Measurements from ENCODE around the gene TYROBP. TPM values are rescaled to one million over a fixed set of nuclear protein-coding genes. Genes with fewer than 3 reads are reported as not detected.
A peak's percentile ranks its signal among the peaks of the same experiment; 100 is the strongest.

Gene TYROBP
- total and polyA plus RNA-seq, 2 donors = 52.6 to 162 TPM

DNA sequence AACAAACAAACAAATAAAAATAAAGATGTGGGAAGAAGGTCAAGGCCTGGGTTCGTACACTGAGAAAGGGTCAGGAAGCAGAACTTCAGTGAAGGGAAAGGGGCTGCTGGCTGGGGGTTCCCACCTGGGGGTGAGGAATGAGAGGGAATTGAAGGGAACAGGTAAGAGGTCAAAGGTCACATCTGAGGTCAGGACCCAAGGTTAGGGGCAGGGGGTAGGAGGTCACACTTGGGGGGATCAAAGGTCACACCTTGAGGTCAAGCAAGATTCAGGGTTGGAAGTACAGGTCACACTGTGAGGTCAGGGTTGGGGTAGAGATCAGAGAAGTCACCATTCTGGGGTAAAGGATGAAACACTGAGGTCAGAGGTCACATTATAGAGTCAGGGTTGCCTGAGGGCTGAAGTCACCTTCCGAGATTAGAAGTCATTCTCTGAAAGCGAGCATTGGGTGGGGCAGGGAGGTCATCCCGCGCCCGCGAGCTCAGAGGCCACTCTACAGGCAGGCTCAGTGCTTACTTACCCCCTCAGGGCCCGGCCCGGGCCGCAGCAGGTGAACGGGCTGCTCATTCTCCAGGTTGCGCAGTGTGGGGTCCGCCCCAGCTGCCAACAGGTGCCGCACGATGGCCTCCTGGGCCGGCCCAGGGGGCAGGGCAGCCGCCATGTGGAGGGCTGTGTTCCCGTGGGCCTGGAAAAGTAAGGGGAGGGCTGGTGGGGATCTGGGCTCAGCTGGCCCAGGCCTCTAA lies 18.6 kb downstream of the TYROBP start:
- no peak overlapping the region for H3K4me3 ChIP-seq (ENCODE audit: low read length in 2 of 2)
- H3K9me3 ChIP-seq (ENCODE audit: control insufficient read depth in 2 of 2, insufficient read depth in 1 of 2, low read length in 1 of 2) = no peaks in the 10 kb centered on the region
- no peaks in the 10 kb centered on the region for H3K27me3 ChIP-seq (ENCODE audit: control insufficient read depth in 2 of 2, insufficient read depth in 1 of 2, low read length in 1 of 2)
- WGBS = 99% methylated on average over 18 of the region's 18 CpGs
- H3K27ac ChIP-seq (ENCODE audit: low read depth in 1 of 2, low read length in 1 of 2) = no peak overlapping the region
- H3K36me3 ChIP-seq (ENCODE audit: control insufficient read depth in 2 of 2, insufficient read depth in 2 of 2, low read length in 1 of 2) = peaks cover 52 to 57% of the 10 kb centered on the region in 2 donors
- H3K4me1 ChIP-seq (ENCODE audit: control insufficient read depth in 2 of 2, insufficient read depth in 2 of 2, low read length in 2 of 2) = no peaks in the 10 kb centered on the region
- no peak for DNase-seq (ENCODE audit: low read depth in 6 of 9, low spot score in 9 of 9)

DNA sequence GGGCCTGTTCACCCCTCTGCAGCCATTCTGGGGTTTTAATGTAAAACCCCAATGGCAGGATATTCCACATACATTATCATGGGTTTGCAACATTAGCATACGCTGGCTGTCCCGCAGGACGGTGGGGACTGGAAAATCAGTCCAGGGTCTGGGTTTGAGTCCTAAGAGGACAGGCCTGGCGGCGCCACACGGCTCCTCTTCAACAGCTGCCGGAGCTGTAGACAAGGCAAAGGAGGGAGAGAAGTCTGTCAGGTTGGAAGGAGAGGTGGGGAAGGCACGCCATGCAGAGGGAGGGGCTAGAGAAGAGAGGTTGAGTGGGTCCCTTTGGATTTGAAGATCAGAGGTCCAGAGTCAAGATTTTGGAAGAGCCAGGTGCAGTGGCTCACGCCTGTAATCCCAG lies 19.7 kb downstream of the TYROBP start:
- Histone ChIP-seq H3K36me3 (ENCODE audit: control insufficient read depth in 2 of 2, insufficient read depth in 2 of 2, low read length in 1 of 2) (peaks cover 43 to 49% of the 10 kb centered on the region in 2 donors), H3K27ac (ENCODE audit: low read depth in 1 of 2, low read length in 1 of 2) (no peak overlapping the region)
- no peak for DNase-seq (ENCODE audit: low read depth in 6 of 9, low spot score in 9 of 9)

DNA sequence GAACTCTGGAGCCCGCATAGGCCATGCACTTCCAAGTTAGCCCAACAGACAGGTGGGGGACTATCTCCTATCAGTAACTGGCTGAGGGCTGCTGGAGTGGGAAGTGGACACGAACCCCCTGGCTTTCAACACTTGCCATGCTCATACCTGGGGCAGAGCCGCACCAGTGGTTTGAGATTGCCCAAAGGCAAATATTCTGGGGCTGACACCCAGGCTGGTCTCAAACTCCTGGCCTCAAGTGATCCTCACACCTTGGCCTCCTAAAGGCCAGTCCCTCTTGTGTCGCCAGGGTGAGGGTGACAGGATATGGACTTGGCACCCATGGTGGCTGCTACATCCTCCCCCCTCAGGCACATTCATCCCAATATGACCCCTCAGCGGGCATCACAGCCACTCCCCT lies 20.9 kb downstream of the TYROBP start:
- 98% methylated on average over 5 of the region's 5 CpGs for WGBS
- DNase-seq (ENCODE audit: low read depth in 6 of 9, low spot score in 9 of 9) = no peak
- Histone ChIP-seq H3K4me3 (ENCODE audit: low read length in 2 of 2) (no peak overlapping the region), H3K9me3 (ENCODE audit: control insufficient read depth in 2 of 2, insufficient read depth in 1 of 2, low read length in 1 of 2) (no peaks in the 10 kb centered on the region), H3K36me3 (ENCODE audit: control insufficient read depth in 2 of 2, insufficient read depth in 2 of 2, low read length in 1 of 2) (peaks cover 34 to 41% of the 10 kb centered on the region in 2 donors), H3K27ac (ENCODE audit: low read depth in 1 of 2, low read length in 1 of 2) (no peak overlapping the region), H3K27me3 (ENCODE audit: control insufficient read depth in 2 of 2, insufficient read depth in 1 of 2, low read length in 1 of 2) (no peaks in the 10 kb centered on the region), H3K4me1 (ENCODE audit: control insufficient read depth in 2 of 2, insufficient read depth in 2 of 2, low read length in 2 of 2) (no peaks in the 10 kb centered on the region)

More for the DNA sequence above, 19.7 kb downstream of the TYROBP start:
- Histone ChIP-seq H3K27me3 (ENCODE audit: control insufficient read depth in 2 of 2, insufficient read depth in 1 of 2, low read length in 1 of 2) (no peaks in the 10 kb centered on the region), H3K4me3 (ENCODE audit: low read length in 2 of 2) (no peak overlapping the region), H3K4me1 (ENCODE audit: control insufficient read depth in 2 of 2, insufficient read depth in 2 of 2, low read length in 2 of 2) (no peaks in the 10 kb centered on the region), H3K9me3 (ENCODE audit: control insufficient read depth in 2 of 2, insufficient read depth in 1 of 2, low read length in 1 of 2) (no peaks in the 10 kb centered on the region)
- WGBS = 98% methylated on average over 9 of the region's 9 CpGs

DNA sequence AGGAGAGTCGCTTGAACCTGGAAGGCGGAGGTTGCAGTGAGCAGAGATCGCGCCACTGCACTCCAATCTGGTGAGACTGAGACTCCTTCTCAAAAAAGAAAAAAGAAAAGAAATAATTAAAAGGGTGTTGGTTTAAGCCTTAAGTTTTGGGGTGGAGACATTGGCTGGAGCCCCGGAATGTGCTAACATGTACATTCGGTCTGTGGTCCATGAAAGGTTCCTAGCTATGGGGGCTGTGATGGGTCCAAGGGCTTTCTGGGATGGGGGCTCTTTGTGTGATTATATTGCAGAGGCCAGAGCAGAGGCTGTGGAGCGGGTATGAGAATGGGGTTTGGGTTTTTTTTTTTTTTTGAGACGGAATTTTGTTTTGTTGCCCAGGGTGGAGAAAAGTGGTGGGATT lies 22.2 kb downstream of the TYROBP start:
- H3K4me3 ChIP-seq (ENCODE audit: low read length in 2 of 2) = no peak overlapping the region
- 96% methylated on average over 7 of the region's 8 CpGs for WGBS
- no peaks in the 10 kb centered on the region for H3K27me3 ChIP-seq (ENCODE audit: control insufficient read depth in 2 of 2, insufficient read depth in 1 of 2, low read length in 1 of 2)
- H3K9me3 ChIP-seq (ENCODE audit: control insufficient read depth in 2 of 2, insufficient read depth in 1 of 2, low read length in 1 of 2) = no peaks in the 10 kb centered on the region
- H3K36me3 ChIP-seq (ENCODE audit: control insufficient read depth in 2 of 2, insufficient read depth in 2 of 2, low read length in 1 of 2) = peaks cover 32 to 37% of the 10 kb centered on the region in 2 donors
- H3K27ac ChIP-seq (ENCODE audit: low read depth in 1 of 2, low read length in 1 of 2) = no peak overlapping the region
- no peaks in the 10 kb centered on the region for H3K4me1 ChIP-seq (ENCODE audit: control insufficient read depth in 2 of 2, insufficient read depth in 2 of 2, low read length in 2 of 2)
- no peak for DNase-seq (ENCODE audit: low read depth in 6 of 9, low spot score in 9 of 9)

DNA sequence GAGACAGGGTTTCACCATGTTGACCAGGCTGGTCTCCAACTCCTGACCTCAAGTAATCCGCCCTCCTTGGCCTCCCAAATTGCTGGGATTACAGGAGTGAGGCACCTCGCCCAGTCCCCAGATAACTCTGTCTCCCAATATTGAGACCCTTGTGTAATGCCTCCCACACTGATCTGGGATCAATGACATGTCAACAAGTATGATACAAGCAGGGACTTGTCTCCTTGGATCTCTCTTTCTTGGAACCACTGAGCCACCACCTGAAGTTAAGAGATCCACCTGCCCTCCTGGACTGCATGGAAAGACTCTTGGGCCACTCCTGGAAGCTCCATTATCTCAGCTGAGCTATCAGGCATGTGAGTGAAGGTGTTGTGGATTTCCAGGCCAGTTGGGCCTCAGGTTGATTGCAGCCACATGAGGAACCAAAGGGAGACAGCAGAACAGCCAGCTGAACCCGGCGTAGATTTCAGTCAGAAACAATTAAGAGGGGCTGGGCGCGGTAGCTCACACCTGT lies 22.8 kb downstream of the TYROBP start:
- Histone ChIP-seq H3K27me3 (ENCODE audit: control insufficient read depth in 2 of 2, insufficient read depth in 1 of 2, low read length in 1 of 2) (no peaks in the 10 kb centered on the region), H3K4me3 (ENCODE audit: low read length in 2 of 2) (no peak overlapping the region), H3K27ac (ENCODE audit: low read depth in 1 of 2, low read length in 1 of 2) (no peak overlapping the region), H3K4me1 (ENCODE audit: control insufficient read depth in 2 of 2, insufficient read depth in 2 of 2, low read length in 2 of 2) (no peaks in the 10 kb centered on the region), H3K9me3 (ENCODE audit: control insufficient read depth in 2 of 2, insufficient read depth in 1 of 2, low read length in 1 of 2) (no peaks in the 10 kb centered on the region), H3K36me3 (ENCODE audit: control insufficient read depth in 2 of 2, insufficient read depth in 2 of 2, low read length in 1 of 2) (peaks cover 26 to 33% of the 10 kb centered on the region in 2 donors)
- WGBS = 96% methylated on average over 6 of the region's 6 CpGs
- no peak for DNase-seq (ENCODE audit: low read depth in 6 of 9, low spot score in 9 of 9)

DNA sequence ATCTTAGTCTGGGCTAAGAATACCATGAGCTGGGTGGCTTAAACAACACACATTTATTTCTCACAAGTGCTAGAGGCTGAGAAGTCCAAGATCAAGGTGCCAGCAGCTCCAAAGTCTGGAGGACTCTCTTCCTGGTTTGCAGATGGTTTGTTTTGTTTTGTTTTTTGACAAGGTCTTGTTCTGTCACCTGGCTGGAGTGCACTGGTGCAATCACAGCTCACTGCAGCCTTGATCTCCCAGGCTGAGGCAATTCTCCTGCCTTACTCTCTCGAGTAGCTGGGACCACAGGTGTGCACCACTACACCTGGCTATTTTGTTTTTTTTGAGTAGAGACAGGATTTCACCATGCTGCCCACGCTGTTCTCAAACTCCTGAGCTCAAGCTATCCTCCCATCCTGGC lies 24.2 kb downstream of the TYROBP start:
- Histone ChIP-seq H3K9me3 (ENCODE audit: control insufficient read depth in 2 of 2, insufficient read depth in 1 of 2, low read length in 1 of 2) (no peaks in the 10 kb centered on the region), H3K4me3 (ENCODE audit: low read length in 2 of 2) (no peak overlapping the region), H3K36me3 (ENCODE audit: control insufficient read depth in 2 of 2, insufficient read depth in 2 of 2, low read length in 1 of 2) (peaks cover 12 to 19% of the 10 kb centered on the region in 2 donors), H3K27me3 (ENCODE audit: control insufficient read depth in 2 of 2, insufficient read depth in 1 of 2, low read length in 1 of 2) (peaks cover 0 to 12% of the 10 kb centered on the region in 2 donors), H3K4me1 (ENCODE audit: control insufficient read depth in 2 of 2, insufficient read depth in 2 of 2, low read length in 2 of 2) (peaks cover 0 to 2% of the 10 kb centered on the region in 2 donors), H3K27ac (ENCODE audit: low read depth in 1 of 2, low read length in 1 of 2) (no peak overlapping the region)
- WGBS = 80% methylated on average over 2 of the region's 2 CpGs
- DNase-seq (ENCODE audit: low read depth in 6 of 9, low spot score in 9 of 9) = no peak

DNA sequence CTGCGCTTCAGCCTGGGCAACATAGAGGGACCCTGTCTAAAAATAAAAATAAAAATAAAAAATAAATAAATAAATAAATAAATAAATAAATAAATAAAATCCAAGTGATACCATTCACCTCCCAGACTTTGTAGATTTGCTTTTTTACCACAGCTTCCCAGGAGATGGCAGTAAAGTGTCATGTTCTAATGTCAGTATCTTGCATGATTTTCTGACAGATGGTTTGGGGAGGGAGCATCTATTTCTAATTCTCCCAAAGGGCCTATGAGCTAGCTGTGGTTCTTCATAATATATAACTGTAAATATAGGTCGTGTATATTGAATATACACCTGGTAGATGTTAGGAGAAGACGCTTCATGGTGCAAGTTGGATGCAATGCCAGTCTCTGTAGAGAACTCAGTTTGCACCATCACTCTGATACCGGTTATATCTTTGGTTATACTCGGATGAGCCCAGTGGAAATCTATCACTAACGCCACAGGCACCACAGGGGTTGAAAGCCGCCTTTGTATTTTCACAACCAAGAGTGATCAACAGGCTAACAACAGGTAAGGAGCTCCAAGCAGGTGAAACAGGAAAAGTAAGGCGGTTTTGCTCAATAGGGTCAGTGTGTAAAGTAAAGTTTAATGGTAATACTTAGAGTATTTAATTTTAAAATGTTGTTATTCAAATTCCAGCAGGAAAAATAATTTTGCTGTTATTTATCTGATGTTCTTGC lies 25.8 kb downstream of the TYROBP start:
- Histone ChIP-seq H3K4me1 (ENCODE audit: control insufficient read depth in 2 of 2, insufficient read depth in 2 of 2, low read length in 2 of 2) (peaks cover 0 to 2% of the 10 kb centered on the region in 2 donors), H3K36me3 (ENCODE audit: control insufficient read depth in 2 of 2, insufficient read depth in 2 of 2, low read length in 1 of 2) (peaks cover 0 to 5% of the 10 kb centered on the region in 2 donors), H3K27me3 (ENCODE audit: control insufficient read depth in 2 of 2, insufficient read depth in 1 of 2, low read length in 1 of 2) (peaks cover 0 to 20% of the 10 kb centered on the region in 2 donors), H3K27ac (ENCODE audit: low read depth in 1 of 2, low read length in 1 of 2) (no peak overlapping the region), H3K4me3 (ENCODE audit: low read length in 2 of 2) (no peak overlapping the region), H3K9me3 (ENCODE audit: control insufficient read depth in 2 of 2, insufficient read depth in 1 of 2, low read length in 1 of 2) (no peaks in the 10 kb centered on the region)
- DNase-seq (ENCODE audit: low read depth in 6 of 9, low spot score in 9 of 9) = peak in 5 of 9 donors; percentile 60 to 89 (median 78)
- WGBS = 46% methylated on average over 8 of the region's 8 CpGs

DNA sequence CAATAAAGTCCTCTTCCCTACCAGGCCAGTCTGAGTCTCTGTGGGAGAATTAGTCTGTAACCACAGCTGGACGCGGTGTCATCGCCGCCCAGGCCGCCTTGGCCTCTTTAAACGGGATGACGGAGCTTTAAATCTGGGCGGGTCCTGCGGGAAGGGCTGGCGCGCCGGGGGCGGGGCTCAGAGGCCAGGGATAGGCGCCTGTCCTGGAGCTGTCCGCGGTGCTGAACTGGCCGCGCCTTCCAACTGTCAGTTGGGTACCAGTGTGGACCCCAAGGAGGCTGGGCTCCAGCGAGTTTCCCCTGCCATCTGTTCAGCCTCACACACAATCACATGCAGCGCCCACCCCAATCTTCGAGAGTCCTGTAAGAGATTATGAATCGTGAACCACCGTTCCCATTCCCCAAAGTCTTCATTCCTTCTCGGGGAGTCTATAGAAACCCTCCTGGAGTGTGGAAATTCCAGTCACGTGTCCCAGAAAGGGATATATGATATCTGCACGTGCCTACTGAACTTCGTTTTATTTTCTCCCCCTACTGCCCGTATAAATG lies 28.3 kb downstream of the TYROBP start:
- no peak overlapping the region for H3K4me3 ChIP-seq (ENCODE audit: low read length in 2 of 2)
- 4% methylated on average over 28 of the region's 28 CpGs for WGBS

DNA sequence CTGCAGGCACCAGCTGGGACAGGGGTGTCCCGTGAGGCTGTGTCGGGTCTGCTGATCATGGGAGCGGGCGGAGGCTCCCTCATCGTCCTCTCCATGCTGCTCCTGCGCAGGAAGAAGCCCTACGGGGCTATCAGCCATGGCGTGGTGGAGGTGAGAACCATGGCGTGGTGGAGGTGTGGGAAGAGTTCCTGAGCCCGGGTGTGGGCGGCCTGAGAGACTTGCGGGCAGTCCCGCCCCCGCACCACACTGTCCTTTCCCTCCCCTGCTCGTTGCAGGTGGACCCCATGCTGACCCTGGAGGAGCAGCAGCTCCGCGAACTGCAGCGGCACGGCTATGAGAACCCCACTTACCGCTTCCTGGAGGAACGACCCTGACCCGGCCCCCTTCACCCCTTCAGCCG lies 29.0 kb downstream of the TYROBP start:
- 55% methylated on average over 23 of the region's 23 CpGs for WGBS
- Histone ChIP-seq H3K27me3 (ENCODE audit: control insufficient read depth in 2 of 2, insufficient read depth in 1 of 2, low read length in 1 of 2) (peaks cover 0 to 22% of the 10 kb centered on the region in 2 donors), H3K36me3 (ENCODE audit: control insufficient read depth in 2 of 2, insufficient read depth in 2 of 2, low read length in 1 of 2) (no peaks in the 10 kb centered on the region), H3K9me3 (ENCODE audit: control insufficient read depth in 2 of 2, insufficient read depth in 1 of 2, low read length in 1 of 2) (no peaks in the 10 kb centered on the region), H3K4me3 (ENCODE audit: low read length in 2 of 2) (no peak overlapping the region), H3K27ac (ENCODE audit: low read depth in 1 of 2, low read length in 1 of 2) (no peak overlapping the region), H3K4me1 (ENCODE audit: control insufficient read depth in 2 of 2, insufficient read depth in 2 of 2, low read length in 2 of 2) (peaks cover 0 to 2% of the 10 kb centered on the region in 2 donors)
- no peak for DNase-seq (ENCODE audit: low read depth in 6 of 9, low spot score in 9 of 9)

More for the DNA sequence above, 28.3 kb downstream of the TYROBP start:
- Histone ChIP-seq H3K27ac (ENCODE audit: low read depth in 1 of 2, low read length in 1 of 2) (no peak overlapping the region), H3K9me3 (ENCODE audit: control insufficient read depth in 2 of 2, insufficient read depth in 1 of 2, low read length in 1 of 2) (no peaks in the 10 kb centered on the region), H3K27me3 (ENCODE audit: control insufficient read depth in 2 of 2, insufficient read depth in 1 of 2, low read length in 1 of 2) (peaks cover 0 to 20% of the 10 kb centered on the region in 2 donors), H3K4me1 (ENCODE audit: control insufficient read depth in 2 of 2, insufficient read depth in 2 of 2, low read length in 2 of 2) (peaks cover 0 to 2% of the 10 kb centered on the region in 2 donors), H3K36me3 (ENCODE audit: control insufficient read depth in 2 of 2, insufficient read depth in 2 of 2, low read length in 1 of 2) (no peaks in the 10 kb centered on the region)
- peak in 5 of 9 donors; percentile 48 to 79 (median 71) for DNase-seq (ENCODE audit: low read depth in 6 of 9, low spot score in 9 of 9)
